HEK293 (cell line): ENCODE measurements around the gene CORO1C.

ENCODE experiments used
- CTCF ChIA-PET: fragments of 350-600 bp; formaldehyde crosslinking; extraction: SDS; loops from one replicate; lab custom pipeline; 2021; ENCODE audit warnings: antibody characterized with exemption; lab: Yijun Ruan, JAX
- POLR2A ChIA-PET: fragments of 300-600 bp; formaldehyde crosslinking; extraction: SDS; loops from one replicate; lab custom pipeline; 2020; ENCODE audit warnings: antibody characterized with exemption, inconsistent platforms; lab: Yijun Ruan, JAX
- H3K27ac ChIP-seq: fragments of 200-500 bp; sonication (Bioruptor generic); 2 replicates; pipeline ENCODE4 v1.5.1; 2014; ENCODE audit warnings: low read depth, low read length, control low read depth, inconsistent platforms; ENCODE audit errors: extremely low read depth
- H3K36me3 ChIP-seq, 2 experiments: fragments of 200-500 bp in 1 of 2; sonication (Bioruptor generic) in 1 of 2; 1 replicate in 1 of 2; 2 replicates in 1 of 2; pipeline ENCODE4 v1.5.1; 2014 to 2017; ENCODE audit warnings: inconsistent platforms in 2 of 2, low read length in 2 of 2; ENCODE audit not compliant: control insufficient read depth in 2 of 2, insufficient read depth in 1 of 2
- H3K4me1 ChIP-seq: fragments of 200-500 bp; sonication (Bioruptor generic); 2 replicates; pipeline ENCODE4 v1.5.1; 2014; ENCODE audit warnings: mild to moderate bottlenecking, low read length, inconsistent platforms; ENCODE audit not compliant: control insufficient read depth, insufficient read depth
- H3K4me3 ChIP-seq: 2 replicates; pipeline ENCODE4 v1.5.1; 2011; ENCODE audit warnings: low read depth, mild to moderate bottlenecking, control low read depth, low read length, moderate library complexity
- H3K9me3 ChIP-seq: fragments of 200-500 bp; sonication (Bioruptor generic); 2 replicates; pipeline ENCODE4 v1.5.1; 2014; ENCODE audit warnings: low read depth, low read length, inconsistent platforms; ENCODE audit not compliant: control insufficient read depth, insufficient read depth
- GLIS1 ChIP-seq: fragments of 450-650 bp; formaldehyde crosslinking; IDR thresholded peaks from 2 replicates; pipeline ENCODE4 v1.5.1; 2016; ENCODE audit warnings: missing biosample characterization, missing genetic modification characterization
- KLF1 ChIP-seq: fragments of 450-650 bp; formaldehyde crosslinking; IDR thresholded peaks from 2 replicates; pipeline ENCODE4 v1.5.1; 2016; ENCODE audit warnings: missing biosample characterization, missing genetic modification characterization
- OSR2 ChIP-seq: fragments of 450-650 bp; formaldehyde crosslinking; IDR thresholded peaks from 2 replicates; pipeline ENCODE4 v1.5.1; 2016; ENCODE audit warnings: missing biosample characterization, missing genetic modification characterization
- PRDM1 ChIP-seq: fragments of 450-650 bp; formaldehyde crosslinking; IDR thresholded peaks from 2 replicates; pipeline ENCODE4; 2016; ENCODE audit warnings: missing biosample characterization, missing genetic modification characterization
- ZBTB7A ChIP-seq: fragments of 450-650 bp; formaldehyde crosslinking; IDR thresholded peaks from 2 replicates; pipeline ENCODE4 v1.5.1; 2016; ENCODE audit warnings: low read depth, missing biosample characterization, missing genetic modification characterization
- ZEB2 ChIP-seq: fragments of 450-650 bp; formaldehyde crosslinking; IDR thresholded peaks from 2 replicates; pipeline ENCODE4 v1.5.1; 2016; ENCODE audit warnings: missing biosample characterization, missing genetic modification characterization
- ZFP41 ChIP-seq: fragments of 450-650 bp; formaldehyde crosslinking; IDR thresholded peaks from 2 replicates; pipeline ENCODE4 v1.5.1; 2016; ENCODE audit warnings: missing biosample characterization, missing genetic modification characterization, borderline replicate concordance
- ZFP69B ChIP-seq: fragments of 450-650 bp; formaldehyde crosslinking; IDR thresholded peaks from 2 replicates; pipeline ENCODE4 v1.5.1; 2016; ENCODE audit warnings: missing biosample characterization, missing genetic modification characterization
- ZNF121 ChIP-seq: fragments of 450-650 bp; formaldehyde crosslinking; IDR thresholded peaks from 2 replicates; pipeline ENCODE4 v1.5.1; 2016; ENCODE audit warnings: missing biosample characterization, missing genetic modification characterization
- ZNF155 ChIP-seq: fragments of 450-650 bp; formaldehyde crosslinking; IDR thresholded peaks from 2 replicates; pipeline ENCODE4 v1.5.1; 2016; ENCODE audit warnings: missing biosample characterization, missing genetic modification characterization
- ZNF23 ChIP-seq: fragments of 450-650 bp; formaldehyde crosslinking; IDR thresholded peaks from 2 replicates; pipeline ENCODE4 v1.5.1; 2016; ENCODE audit warnings: missing biosample characterization, missing genetic modification characterization, borderline replicate concordance
- ZNF24 ChIP-seq: fragments of 450-650 bp; formaldehyde crosslinking; IDR thresholded peaks from 2 replicates; pipeline ENCODE4 v1.5.1; 2016; ENCODE audit warnings: missing biosample characterization, missing genetic modification characterization
- ZNF335 ChIP-seq: fragments of 450-650 bp; formaldehyde crosslinking; conservative IDR thresholded peaks from 2 replicates; pipeline ENCODE4 v1.5.1; 2016; ENCODE audit warnings: missing biosample characterization, missing genetic modification characterization
- ZNF404 ChIP-seq: fragments of 450-650 bp; formaldehyde crosslinking; IDR thresholded peaks from 2 replicates; pipeline ENCODE4 v1.5.1; 2017; ENCODE audit warnings: missing biosample characterization, missing genetic modification characterization
- ZNF555 ChIP-seq: fragments of 450-650 bp; formaldehyde crosslinking; conservative IDR thresholded peaks from 2 replicates; pipeline ENCODE4 v1.5.1; 2017; ENCODE audit warnings: missing biosample characterization, mild to moderate bottlenecking, missing genetic modification characterization, inconsistent platforms
- ZNF629 ChIP-seq: fragments of 450-650 bp; formaldehyde crosslinking; IDR thresholded peaks from 2 replicates; pipeline ENCODE4 v1.5.1; 2017; ENCODE audit warnings: missing biosample characterization, missing genetic modification characterization
- TF ChIP-seq, protein P1 (sequence below): fragments of 450-650 bp; formaldehyde crosslinking; IDR thresholded peaks from 2 replicates; pipeline ENCODE4 v1.5.1; 2016; ENCODE audit warnings: missing biosample characterization, missing genetic modification characterization
- TF ChIP-seq, protein P2 (sequence below): fragments of 450-650 bp; formaldehyde crosslinking; IDR thresholded peaks from 2 replicates; pipeline ENCODE4 v1.5.1; 2016; ENCODE audit warnings: missing biosample characterization, missing genetic modification characterization
- TF ChIP-seq, protein P3 (sequence below): fragments of 450-650 bp; formaldehyde crosslinking; IDR thresholded peaks from 2 replicates; pipeline ENCODE4 v1.5.1; 2016; ENCODE audit warnings: missing biosample characterization, missing genetic modification characterization
- TF ChIP-seq, protein P4 (sequence below): fragments of 450-650 bp; formaldehyde crosslinking; IDR thresholded peaks from 2 replicates; pipeline ENCODE4 v1.5.1; 2016; ENCODE audit warnings: missing biosample characterization, missing genetic modification characterization

CORO1C gene

DNA sequence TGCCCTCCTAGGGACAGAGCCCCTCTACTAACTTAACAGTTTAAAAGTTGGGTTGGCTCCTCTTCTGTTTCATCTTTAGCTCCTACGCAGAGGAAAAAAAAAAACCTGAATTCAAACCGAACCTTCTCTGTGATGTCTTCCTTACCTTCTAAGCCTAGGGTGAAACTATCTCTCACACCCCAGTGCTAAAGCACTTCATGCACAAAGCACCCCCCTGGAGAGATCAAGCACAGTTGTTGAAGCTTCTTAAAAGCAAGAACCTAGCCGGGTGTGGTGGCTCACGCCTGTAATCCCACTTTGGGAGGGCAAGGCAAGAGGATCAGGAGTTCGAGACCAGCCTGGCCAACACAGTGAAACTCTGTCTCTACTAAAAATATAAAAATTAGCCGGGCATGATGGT, 37.6 kb downstream of the CORO1C start:
- no peak for TF ChIP-seq ZFP41 (tag by site-specific recombination)
- peak; percentile 38; the same call in 1 of the 2 replicates for TF ChIP-seq GLIS1 (tag by site-specific recombination)
- peaks cover 30% of the 10 kb centered on the region for H3K4me1 ChIP-seq
- POLR2A ChIA-PET = no interaction called here
- no peak overlapping the region for H3K27ac ChIP-seq
- CTCF ChIA-PET = interaction anchor here (0.6 to 1.2 kb wide), 2 partner anchors 10 to 202 kb away, joined by 4 to 6 read pairs; no protein-coding TSS in a partner anchor
- H3K4me3 ChIP-seq = no peak overlapping the region
- no peaks in the 10 kb centered on the region for H3K9me3 ChIP-seq
- peaks cover 0 to 29% of the 10 kb centered on the region in 2 experiments; a peak in 2 of 3 replicates for H3K36me3 ChIP-seq

DNA sequence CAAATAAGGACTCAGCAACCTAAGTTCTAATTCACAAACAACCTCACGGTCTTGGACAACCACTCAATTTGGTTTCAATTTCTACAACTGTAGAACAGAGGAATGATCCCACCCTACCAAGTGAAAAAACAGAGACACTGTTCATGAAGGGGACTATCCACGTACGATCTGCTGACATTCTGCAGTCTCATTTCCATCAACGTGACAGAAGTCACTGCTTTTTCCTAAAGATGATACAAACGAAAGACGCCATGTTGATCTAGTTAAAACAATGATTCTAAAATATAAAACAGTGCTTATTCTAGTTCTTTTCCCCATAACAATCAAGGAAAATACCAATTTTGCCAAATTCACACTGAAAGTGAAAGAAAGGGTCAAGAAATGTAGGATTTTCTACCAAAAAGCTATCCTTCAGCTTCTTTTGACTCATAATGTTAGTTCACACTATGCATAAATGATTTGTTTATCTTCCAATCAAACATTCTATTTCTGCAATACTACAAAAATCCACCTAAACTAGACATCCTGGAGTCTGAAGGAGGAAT, 38.1 kb downstream of the CORO1C start:
- CTCF ChIA-PET = interaction anchor here (0.6 to 1.0 kb wide), 3 partner anchors 28 to 203 kb away, joined by 3 to 6 read pairs (median 4); no protein-coding TSS in a partner anchor
- Histone ChIP-seq H3K27ac (no peak overlapping the region), H3K4me3 (no peak overlapping the region), H3K36me3 (peaks cover 0 to 26% of the 10 kb centered on the region in 2 experiments; a peak in 2 of 3 replicates), H3K4me1 (peaks cover 30% of the 10 kb centered on the region), H3K9me3 (no peaks in the 10 kb centered on the region)
- TF ChIP-seq ZNF155 (tag by site-specific recombination) (no peak), ZNF629 (tag by site-specific recombination) (no peak), ZEB2 (tag by site-specific recombination) (no peak), ZFP69B (no peak), ZNF23 (no peak), ZBTB7A (tag by site-specific recombination) (no peak), ZNF404 (no peak)
- TF ChIP-seq, protein P1, sequence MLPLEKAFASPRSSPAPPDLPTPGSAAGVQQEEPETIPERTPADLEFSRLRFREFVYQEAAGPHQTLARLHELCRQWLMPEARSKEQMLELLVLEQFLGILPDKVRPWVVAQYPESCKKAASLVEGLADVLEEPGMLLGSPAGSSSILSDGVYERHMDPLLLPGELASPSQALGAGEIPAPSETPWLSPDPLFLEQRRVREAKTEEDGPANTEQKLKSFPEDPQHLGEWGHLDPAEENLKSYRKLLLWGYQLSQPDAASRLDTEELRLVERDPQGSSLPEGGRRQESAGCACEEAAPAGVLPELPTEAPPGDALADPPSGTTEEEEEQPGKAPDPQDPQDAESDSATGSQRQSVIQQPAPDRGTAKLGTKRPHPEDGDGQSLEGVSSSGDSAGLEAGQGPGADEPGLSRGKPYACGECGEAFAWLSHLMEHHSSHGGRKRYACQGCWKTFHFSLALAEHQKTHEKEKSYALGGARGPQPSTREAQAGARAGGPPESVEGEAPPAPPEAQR (tag by site-specific recombination) = no peak
- TF ChIP-seq, protein P2, sequence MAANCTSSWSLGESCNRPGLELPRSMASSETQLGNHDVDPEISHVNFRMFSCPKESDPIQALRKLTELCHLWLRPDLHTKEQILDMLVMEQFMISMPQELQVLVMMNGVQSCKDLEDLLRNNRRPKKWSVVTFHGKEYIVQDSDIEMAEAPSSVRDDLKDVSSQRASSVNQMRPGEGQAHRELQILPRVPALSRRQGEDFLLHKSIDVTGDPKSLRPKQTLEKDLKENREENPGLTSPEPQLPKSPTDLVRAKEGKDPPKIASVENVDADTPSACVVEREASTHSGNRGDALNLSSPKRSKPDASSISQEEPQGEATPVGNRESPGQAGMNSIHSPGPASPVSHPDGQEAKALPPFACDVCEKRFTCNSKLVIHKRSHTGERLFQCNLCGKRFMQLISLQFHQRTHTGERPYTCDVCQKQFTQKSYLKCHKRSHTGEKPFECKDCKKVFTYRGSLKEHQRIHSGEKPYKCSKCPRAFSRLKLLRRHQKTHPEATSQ (tag by site-specific recombination) = no peak
- POLR2A ChIA-PET = no interaction called here

DNA sequence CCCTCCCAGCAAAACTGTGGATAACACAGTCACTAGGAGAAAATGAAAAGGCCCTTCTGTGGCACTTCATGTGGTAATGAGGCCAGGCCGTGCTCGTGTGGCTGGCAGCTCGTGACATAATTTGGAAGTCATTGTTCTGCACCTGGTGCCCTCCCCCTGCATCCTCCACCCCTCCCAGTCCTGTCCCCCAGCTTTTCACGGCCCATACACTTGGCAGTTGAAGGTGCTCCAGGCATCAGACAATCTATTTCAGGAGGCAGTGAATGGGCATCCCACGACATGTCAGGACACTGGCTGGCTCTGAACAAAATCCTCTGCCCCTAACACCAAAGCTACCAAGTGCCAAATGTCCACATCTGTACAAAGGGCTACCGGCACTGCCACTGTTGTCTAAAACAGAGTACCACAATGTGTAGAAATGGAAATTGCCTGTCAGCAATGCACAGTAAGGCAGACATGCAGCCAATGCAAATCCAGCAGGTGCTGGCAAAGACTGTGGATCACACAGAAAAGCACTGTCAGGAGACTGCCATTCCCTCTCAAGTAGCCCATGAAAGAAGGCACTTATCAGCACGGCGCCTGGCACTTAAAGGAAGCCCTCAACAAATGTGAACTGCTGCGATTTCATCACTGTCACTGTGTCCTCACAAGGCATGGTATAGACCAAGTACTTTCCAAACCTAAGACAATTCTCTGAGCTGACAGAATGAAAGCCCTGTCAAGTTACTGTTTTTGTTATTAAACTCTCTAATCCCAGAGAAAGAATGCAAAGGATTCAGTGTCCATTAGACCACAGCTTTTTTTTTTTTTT, 39.1 kb downstream of the CORO1C start:
- Histone ChIP-seq H3K36me3 (peaks cover 0 to 18% of the 10 kb centered on the region in 2 experiments; a peak in 2 of 3 replicates), H3K4me3 (no peak overlapping the region; the same call in 1 of the 2 replicates), H3K4me1 (peaks cover 30% of the 10 kb centered on the region), H3K9me3 (no peaks in the 10 kb centered on the region), H3K27ac (peak overlapping the region; percentile 78)
- ChIA-PET CTCF (interaction anchor here (0.7 to 2.2 kb wide), 4 partner anchors 27 to 126 kb away, joined by 3 to 18 read pairs (median 4); partner anchors contain the start of gene CORO1C), POLR2A (interaction anchor here (1.0 to 2.2 kb wide), 4 partner anchors 11 to 165 kb away, joined by 3 to 20 read pairs (median 3); partner anchors contain the start of gene SSH1)
- TF ChIP-seq ZNF335 (tag by site-specific recombination) (peak; percentile 79), KLF1 (tag by site-specific recombination) (no peak; the same call in none of the 2 replicates), OSR2 (tag by site-specific recombination) (peak; percentile 78), ZNF121 (tag by site-specific recombination) (no peak), PRDM1 (tag by site-specific recombination) (peak; percentile 67; the same call in 1 of the 2 replicates), ZNF24 (tag by site-specific recombination) (0 out of 2 replicates have a peak, but pooled peaks have one; percentile 9), ZNF555 (tag by site-specific recombination) (no peak)
- TF ChIP-seq, protein P3, sequence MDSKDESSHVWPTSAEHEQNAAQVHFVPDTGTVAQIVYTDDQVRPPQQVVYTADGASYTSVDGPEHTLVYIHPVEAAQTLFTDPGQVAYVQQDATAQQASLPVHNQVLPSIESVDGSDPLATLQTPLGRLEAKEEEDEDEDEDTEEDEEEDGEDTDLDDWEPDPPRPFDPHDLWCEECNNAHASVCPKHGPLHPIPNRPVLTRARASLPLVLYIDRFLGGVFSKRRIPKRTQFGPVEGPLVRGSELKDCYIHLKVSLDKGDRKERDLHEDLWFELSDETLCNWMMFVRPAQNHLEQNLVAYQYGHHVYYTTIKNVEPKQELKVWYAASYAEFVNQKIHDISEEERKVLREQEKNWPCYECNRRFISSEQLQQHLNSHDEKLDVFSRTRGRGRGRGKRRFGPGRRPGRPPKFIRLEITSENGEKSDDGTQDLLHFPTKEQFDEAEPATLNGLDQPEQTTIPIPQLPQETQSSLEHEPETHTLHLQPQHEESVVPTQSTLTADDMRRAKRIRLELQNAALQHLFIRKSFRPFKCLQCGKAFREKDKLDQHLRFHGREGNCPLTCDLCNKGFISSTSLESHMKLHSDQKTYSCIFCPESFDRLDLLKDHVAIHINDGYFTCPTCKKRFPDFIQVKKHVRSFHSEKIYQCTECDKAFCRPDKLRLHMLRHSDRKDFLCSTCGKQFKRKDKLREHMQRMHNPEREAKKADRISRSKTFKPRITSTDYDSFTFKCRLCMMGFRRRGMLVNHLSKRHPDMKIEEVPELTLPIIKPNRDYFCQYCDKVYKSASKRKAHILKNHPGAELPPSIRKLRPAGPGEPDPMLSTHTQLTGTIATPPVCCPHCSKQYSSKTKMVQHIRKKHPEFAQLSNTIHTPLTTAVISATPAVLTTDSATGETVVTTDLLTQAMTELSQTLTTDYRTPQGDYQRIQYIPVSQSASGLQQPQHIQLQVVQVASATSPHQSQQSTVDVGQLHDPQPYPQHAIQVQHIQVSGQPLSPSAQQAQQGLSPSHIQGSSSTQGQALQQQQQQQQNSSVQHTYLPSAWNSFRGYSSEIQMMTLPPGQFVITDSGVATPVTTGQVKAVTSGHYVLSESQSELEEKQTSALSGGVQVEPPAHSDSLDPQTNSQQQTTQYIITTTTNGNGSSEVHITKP (tag by site-specific recombination) = peak; percentile 53
- TF ChIP-seq, protein P4, sequence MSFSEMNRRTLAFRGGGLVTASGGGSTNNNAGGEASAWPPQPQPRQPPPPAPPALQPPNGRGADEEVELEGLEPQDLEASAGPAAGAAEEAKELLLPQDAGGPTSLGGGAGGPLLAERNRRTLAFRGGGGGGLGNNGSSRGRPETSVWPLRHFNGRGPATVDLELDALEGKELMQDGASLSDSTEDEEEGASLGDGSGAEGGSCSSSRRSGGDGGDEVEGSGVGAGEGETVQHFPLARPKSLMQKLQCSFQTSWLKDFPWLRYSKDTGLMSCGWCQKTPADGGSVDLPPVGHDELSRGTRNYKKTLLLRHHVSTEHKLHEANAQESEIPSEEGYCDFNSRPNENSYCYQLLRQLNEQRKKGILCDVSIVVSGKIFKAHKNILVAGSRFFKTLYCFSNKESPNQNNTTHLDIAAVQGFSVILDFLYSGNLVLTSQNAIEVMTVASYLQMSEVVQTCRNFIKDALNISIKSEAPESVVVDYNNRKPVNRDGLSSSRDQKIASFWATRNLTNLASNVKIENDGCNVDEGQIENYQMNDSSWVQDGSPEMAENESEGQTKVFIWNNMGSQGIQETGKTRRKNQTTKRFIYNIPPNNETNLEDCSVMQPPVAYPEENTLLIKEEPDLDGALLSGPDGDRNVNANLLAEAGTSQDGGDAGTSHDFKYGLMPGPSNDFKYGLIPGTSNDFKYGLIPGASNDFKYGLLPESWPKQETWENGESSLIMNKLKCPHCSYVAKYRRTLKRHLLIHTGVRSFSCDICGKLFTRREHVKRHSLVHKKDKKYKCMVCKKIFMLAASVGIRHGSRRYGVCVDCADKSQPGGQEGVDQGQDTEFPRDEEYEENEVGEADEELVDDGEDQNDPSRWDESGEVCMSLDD = peak; percentile 8; the same call in 1 of the 2 replicates
